Smooth muscle cell (in vitro differentiated cells): ENCODE results near the gene LSM3. TPM values are rescaled to one million over a fixed set of nuclear protein-coding genes. Genes with fewer than 3 reads are reported as not detected.

Experiments used
- DNase-seq: peaks from one replicate; lab custom pipeline; 2025; ENCODE audit not compliant: unreplicated experiment; lab: John Stamatoyannopoulos, UW
- H2AFZ ChIP-seq: fragments of 200-600 bp; sonication (generic); 2 replicates; pipeline ENCODE4 v1.6.0; 2016; ENCODE audit warnings: antibody characterized with exemption, low read depth, mild to moderate bottlenecking
- H3F3A ChIP-seq: fragments of 200-600 bp; sonication (generic); 2 replicates; pipeline ENCODE4 v1.6.0; 2017; ENCODE audit warnings: antibody characterized with exemption, low read depth
- H3K27ac ChIP-seq: fragments of 200-600 bp; sonication (generic); 2 replicates; pipeline ENCODE4 v1.5.1; 2016; ENCODE audit warnings: low read depth, mild to moderate bottlenecking
- H3K27me3 ChIP-seq: fragments of 200-600 bp; sonication (generic); 2 replicates; pipeline ENCODE4 v1.6.1; 2016; ENCODE audit warnings: low read depth, mild to moderate bottlenecking
- H3K36me3 ChIP-seq: fragments of 200-600 bp; sonication (generic); 2 replicates; pipeline ENCODE4 v1.5.1; 2016; ENCODE audit warnings: low read depth
- H3K4me1 ChIP-seq: fragments of 200-600 bp; sonication (generic); 2 replicates; pipeline ENCODE4 v1.5.1; 2016; ENCODE audit warnings: low read depth
- H3K4me2 ChIP-seq: fragments of 200-600 bp; sonication (generic); 2 replicates; pipeline ENCODE4 v1.6.0; 2016; ENCODE audit warnings: mild to moderate bottlenecking
- H3K4me3 ChIP-seq: fragments of 200-600 bp; sonication (generic); 2 replicates; pipeline ENCODE4 v1.5.1; 2016; ENCODE audit warnings: mild to moderate bottlenecking
- H3K79me2 ChIP-seq: fragments of 200-600 bp; sonication (generic); 2 replicates; pipeline ENCODE4 v1.6.0; 2016; ENCODE audit warnings: low read depth, mild to moderate bottlenecking
- H3K9ac ChIP-seq: fragments of 200-600 bp; sonication (generic); 2 replicates; pipeline ENCODE4 v1.6.0; 2016; ENCODE audit warnings: low read depth
- H3K9me3 ChIP-seq: fragments of 200-600 bp; sonication (generic); replicated peaks from 2 replicates; pipeline ENCODE4 v1.5.1; 2016; ENCODE audit warnings: low read depth
- H4K20me1 ChIP-seq: fragments of 200-600 bp; sonication (generic); 2 replicates; pipeline ENCODE4 v1.6.0; 2016; ENCODE audit warnings: low read depth
- WGBS: methylation state at CpG from one replicate; pipeline ENCODE4 v1.1.7; 2016; ENCODE audit warnings: low lambda C conversion rate; 5-methylcytosine and 5-hydroxymethylcytosine counted together
- polyA plus RNA-seq: library from polyadenylated mRNA; unstranded; fragments of >200 nt; fragmentation: Nextera tagmentation; extraction: Ambion mirVana; gene quantifications from 2 replicates; pipeline ENCODE4 v1.2.1, GENCODE V29; 2016
- total RNA-seq: library from RNA; depleted of rRNA; stranded (reverse); fragments of >200 nt; gene quantifications from 2 replicates; pipeline ENCODE4 v1.2.3, GENCODE V29; 2014
- TF ChIP-seq, protein P1 (sequence below): fragments of 200-600 bp; sonication (generic); IDR thresholded peaks from 2 replicates; pipeline ENCODE4 v1.5.1; 2017; ENCODE audit warnings: borderline replicate concordance, mild to moderate bottlenecking, antibody characterized with exemption; ENCODE audit not compliant: insufficient read depth, poor library complexity, severe bottlenecking

Gene LSM3
- total and polyA plus RNA-seq, 2 experiments from 2014 or later: 18.3 to 31.9 TPM

GRCh38 chr3:14141602-14142341 lies 36.8 kb upstream of the LSM3 start:
- 72% methylated on average over 19 of the region's 19 CpGs for WGBS
- Histone ChIP-seq H3F3A (peaks cover 25% of the 10 kb centered on the region), H4K20me1 (no peaks in the 10 kb centered on the region), H3K79me2 (no peaks in the 10 kb centered on the region), H3K27me3 (no peaks in the 10 kb centered on the region), H3K4me3 (no peak overlapping the region), H3K36me3 (no peaks in the 10 kb centered on the region), H3K9ac (no peak overlapping the region), H3K4me2 (no peak overlapping the region), H3K9me3 (no peaks in the 10 kb centered on the region), H2AFZ (no peak overlapping the region), H3K27ac (peak overlapping the region; percentile 100), H3K4me1 (peaks cover 11% of the 10 kb centered on the region)
- TF ChIP-seq, protein P1, sequence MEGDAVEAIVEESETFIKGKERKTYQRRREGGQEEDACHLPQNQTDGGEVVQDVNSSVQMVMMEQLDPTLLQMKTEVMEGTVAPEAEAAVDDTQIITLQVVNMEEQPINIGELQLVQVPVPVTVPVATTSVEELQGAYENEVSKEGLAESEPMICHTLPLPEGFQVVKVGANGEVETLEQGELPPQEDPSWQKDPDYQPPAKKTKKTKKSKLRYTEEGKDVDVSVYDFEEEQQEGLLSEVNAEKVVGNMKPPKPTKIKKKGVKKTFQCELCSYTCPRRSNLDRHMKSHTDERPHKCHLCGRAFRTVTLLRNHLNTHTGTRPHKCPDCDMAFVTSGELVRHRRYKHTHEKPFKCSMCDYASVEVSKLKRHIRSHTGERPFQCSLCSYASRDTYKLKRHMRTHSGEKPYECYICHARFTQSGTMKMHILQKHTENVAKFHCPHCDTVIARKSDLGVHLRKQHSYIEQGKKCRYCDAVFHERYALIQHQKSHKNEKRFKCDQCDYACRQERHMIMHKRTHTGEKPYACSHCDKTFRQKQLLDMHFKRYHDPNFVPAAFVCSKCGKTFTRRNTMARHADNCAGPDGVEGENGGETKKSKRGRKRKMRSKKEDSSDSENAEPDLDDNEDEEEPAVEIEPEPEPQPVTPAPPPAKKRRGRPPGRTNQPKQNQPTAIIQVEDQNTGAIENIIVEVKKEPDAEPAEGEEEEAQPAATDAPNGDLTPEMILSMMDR: no peak
- DNase-seq: no peak

GRCh38 chr3:14142567-14143270 lies 35.9 kb upstream of the LSM3 start:
- 62% methylated on average over 8 of the region's 8 CpGs for WGBS
- Histone ChIP-seq H2AFZ (no peak overlapping the region), H3K4me3 (no peak overlapping the region), H3F3A (peaks cover 25% of the 10 kb centered on the region), H3K4me2 (peak overlapping the region; percentile 82), H3K79me2 (no peaks in the 10 kb centered on the region), H3K27me3 (no peaks in the 10 kb centered on the region), H3K9me3 (no peaks in the 10 kb centered on the region), H3K27ac (peak overlapping the region; percentile 100), H3K36me3 (no peaks in the 10 kb centered on the region), H3K4me1 (peaks cover 11% of the 10 kb centered on the region), H4K20me1 (no peaks in the 10 kb centered on the region), H3K9ac (peak overlapping the region; percentile 97)
- TF ChIP-seq, protein P1: no peak
- DNase-seq: no peak

DNA sequence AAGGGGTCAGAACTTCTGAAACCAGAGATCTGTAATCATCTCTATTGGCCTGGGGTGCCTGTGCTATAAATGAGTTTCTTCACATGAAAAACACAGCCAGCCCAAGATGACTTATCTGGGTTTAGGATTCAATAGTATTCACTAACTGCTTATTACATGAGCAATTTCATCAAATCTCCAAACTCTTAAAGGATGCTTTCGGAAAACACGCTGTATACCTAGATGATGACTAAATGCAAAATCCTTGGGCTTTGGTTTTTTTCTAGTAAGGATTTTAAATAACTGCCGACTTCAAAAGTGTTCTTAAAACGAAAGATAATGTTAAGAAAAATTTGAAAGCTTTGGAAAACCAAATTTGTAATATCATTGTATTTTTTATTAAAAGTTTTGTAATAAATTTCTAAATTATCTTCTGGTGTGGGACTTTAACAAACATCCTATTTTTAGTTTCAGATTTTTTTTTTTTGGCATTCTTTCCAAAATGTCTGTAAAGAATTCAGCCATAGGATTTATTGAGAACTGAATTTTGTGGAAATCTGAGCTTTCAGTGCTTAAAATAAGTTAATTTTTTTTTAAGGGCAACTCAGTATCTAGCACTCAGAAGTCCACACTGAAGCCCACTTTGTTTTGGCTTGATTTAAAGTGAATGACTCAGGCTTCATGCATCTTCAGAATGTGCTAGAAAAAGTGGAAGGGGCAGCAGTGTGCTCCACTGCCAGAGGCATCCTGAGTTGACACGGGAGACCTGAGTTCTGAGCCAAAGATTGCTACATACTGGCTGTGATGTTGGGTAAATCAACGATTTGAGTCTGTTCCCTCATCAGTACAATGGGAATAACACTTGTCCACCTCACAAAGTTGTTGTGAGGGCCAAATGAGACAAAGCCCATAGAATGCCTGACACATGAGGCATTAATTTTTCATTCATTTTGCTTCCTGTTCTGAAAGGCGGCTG lies 35.1 kb upstream of the LSM3 start:
- no peaks in the 10 kb centered on the region for H3K79me2 ChIP-seq
- H3K27ac ChIP-seq: peak overlapping the region; percentile 100
- peak overlapping the region; percentile 82 for H3K4me2 ChIP-seq
- H3K4me3 ChIP-seq: no peak overlapping the region
- H3K27me3 ChIP-seq: no peaks in the 10 kb centered on the region
- WGBS: 36% methylated on average over 7 of the region's 7 CpGs
- H3K36me3 ChIP-seq: no peaks in the 10 kb centered on the region
- no peaks in the 10 kb centered on the region for H4K20me1 ChIP-seq
- TF ChIP-seq, protein P1: no peak
- peaks cover 11% of the 10 kb centered on the region for H3K4me1 ChIP-seq
- DNase-seq: no peak
- H3K9ac ChIP-seq: peak overlapping the region; percentile 97
- H3K9me3 ChIP-seq: no peaks in the 10 kb centered on the region
- H2AFZ ChIP-seq: no peak overlapping the region
- H3F3A ChIP-seq: peaks cover 25% of the 10 kb centered on the region
